HG02763 (cell line): ENCODE data around the gene ANKS4B.
A peak's percentile ranks its signal among the peaks of the same experiment; 100 is the strongest.
"Not testable (repeated sequence)": the region's sequence is repeated elsewhere in the genome, so short reads cannot be mapped to it uniquely, and the experiment has no call there.

Experiments used
- ATAC-seq: cut with Tn5 transposase; IDR thresholded peaks from one replicate; pipeline ENCODE4 v1.9.1; 2021; ENCODE audit warnings: mild to moderate bottlenecking, moderate library complexity; ENCODE audit not compliant: unreplicated experiment

Gene ANKS4B

DNA sequence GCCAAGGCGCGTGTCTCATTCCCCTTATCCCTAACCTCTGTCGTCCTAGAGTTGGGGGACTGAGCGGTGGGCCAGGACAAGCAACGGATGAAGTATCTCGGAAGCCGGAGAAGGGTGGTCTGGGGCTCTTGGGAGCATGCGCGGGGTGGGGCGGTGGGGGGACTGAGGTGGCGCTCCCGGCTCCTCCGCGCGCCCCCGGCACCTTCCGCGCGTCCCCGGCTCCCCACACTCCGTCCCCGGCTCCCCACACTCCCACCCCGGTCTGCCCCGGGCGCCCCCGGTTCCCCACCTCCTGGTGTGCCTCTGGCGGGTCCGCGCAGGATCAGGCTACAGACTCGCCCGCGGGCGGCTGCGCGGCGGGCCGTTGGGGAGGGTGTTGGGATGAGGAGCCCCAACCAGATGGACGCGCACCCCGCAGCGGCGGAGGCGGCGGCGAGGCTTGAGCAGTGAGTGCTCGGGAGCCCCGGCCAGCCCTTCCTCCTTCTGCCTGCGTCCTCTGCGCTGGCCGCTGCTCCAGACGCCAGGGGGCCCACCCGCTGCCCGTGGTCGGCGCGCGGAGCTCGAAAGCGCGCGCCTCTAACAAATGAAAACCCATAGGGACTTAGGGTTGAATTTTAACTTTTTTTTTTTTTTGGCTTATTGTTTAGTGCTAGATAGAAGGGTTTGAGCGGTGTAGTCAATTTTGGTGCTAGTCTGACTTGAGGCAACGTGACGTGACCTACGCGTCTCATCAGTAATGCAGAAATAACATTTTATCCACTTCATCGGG, 50.2 kb downstream of the ANKS4B start:
- peak; percentile 53 for ATAC-seq

- ATAC-seq = no peak
Observed at GRCh38 chr16:21284414-21284813, 50.9 kb downstream of the ANKS4B start.

GRCh38 chr16:21285314-21285713, 51.8 kb downstream of the ANKS4B start:
- no peak for ATAC-seq

GRCh38 chr16:21289789-21290188, 56.3 kb downstream of the ANKS4B start:
- not testable (repeated sequence) for ATAC-seq

- ATAC-seq = peak; percentile 70
Observed at GRCh38 chr16:21300309-21301167, 67.0 kb downstream of the ANKS4B start.

DNA sequence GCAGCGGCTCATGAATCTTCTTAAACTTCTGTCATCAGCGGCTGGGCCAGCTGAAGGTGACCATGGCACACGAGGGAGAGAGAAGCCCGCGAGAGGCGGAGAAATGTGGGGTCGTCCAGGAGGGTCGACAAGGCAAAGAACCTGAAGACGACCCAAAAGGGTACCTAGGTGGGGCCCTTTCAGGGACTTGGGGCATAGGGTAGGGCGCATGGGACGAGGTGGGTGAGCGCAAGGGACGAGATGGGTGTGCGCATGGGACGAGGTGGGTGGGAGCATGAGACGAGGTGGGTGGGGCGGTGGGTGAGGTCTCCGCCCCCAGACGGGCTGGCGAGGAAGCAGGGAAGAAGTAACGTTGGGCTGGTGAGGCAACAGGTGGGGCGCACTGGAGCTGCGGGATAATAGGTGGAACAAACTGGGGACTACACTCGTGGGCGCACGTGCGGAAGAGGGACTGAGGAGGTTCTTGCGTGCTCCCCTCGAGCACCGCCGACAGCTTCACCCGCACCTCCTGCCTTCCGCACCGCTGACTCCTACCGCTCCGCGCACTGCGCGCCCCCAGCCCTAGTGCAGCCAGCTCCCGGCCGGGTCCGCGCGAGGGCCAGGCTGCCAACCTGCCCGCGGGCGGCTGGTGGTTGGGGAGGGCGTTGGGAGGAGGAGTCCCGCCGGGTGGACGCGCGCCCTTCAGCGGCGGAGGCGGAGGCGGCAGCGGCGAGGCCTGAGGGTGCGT, 67.8 kb downstream of the ANKS4B start:
- ATAC-seq = peak; percentile 58

DNA sequence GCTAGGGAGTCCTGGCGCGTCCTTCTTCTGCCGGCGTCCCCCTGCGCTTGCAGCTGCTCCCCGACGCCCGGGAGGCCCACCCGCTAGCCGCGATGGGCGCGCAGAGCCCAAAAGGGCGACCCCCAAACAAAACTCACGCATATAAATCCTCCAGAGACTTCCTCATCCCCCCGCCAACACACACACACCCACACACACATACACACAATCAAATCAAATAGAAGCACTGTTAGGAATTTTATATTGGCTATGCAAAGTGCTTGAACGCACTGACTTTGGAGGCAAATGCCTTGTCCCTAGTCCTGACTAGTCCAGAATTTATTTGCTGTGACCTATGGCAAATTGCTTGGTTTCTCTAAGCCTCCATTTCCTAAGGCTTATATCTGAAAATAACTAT, 68.4 kb downstream of the ANKS4B start:
- no peak for ATAC-seq

DNA sequence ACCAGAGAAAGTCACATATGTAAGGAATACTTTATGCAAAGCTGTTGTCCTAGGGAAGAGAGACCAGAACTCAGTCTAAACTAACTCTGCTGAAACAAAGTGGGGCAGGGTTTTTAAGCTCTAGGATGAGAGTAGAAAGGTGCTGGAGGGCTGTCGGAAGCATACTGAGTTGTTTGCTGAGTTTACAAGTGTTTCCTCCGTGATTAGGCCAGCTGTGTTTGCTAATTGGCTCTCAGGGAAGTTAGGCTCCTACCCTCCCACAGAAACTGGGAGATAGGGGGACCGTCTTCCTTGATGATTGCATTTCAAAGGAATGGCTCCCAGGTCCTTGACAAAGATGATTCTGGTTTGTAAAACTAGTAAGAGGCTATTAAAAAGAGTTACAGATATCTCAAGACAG, 69.0 kb downstream of the ANKS4B start:
- no peak for ATAC-seq

DNA sequence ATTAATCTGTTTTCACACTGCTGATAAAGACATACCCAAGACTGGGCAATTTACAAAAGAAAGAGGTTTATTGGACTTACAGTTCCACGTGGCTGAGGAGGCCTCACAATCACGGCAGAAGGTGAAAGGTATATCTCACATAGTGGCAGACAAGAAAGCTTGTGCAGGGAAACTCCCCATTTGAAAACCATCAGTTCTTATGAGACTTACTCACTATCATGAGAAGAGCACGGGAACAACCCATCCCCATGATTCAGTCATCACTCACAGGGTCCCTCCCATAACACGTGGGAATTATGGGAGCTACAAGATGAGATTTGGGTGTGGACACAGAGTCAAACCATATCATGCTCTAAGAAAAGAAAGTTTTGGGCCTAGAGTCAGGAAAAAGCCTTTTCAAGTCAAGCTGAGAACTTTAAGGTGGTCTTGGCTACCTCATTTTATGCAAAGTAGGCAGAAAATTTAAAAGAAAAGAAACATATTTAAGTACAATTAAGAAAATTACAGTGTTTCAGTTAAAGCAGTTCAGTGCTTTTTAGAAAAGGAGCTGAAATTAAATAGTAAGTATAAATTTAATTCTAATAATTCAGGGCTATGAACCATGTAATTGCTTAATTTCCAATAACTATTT, 69.5 kb downstream of the ANKS4B start:
- ATAC-seq = no peak
